ENCODE results near the gene GRIK4. TPM values are rescaled to one million over a fixed set of nuclear protein-coding genes. Genes with fewer than 3 reads are reported as not detected.

The GRIK4 gene
- total and polyA plus RNA-seq, 4 donors = 0.41 to 4.9 (median 1.7) TPM

DNA sequence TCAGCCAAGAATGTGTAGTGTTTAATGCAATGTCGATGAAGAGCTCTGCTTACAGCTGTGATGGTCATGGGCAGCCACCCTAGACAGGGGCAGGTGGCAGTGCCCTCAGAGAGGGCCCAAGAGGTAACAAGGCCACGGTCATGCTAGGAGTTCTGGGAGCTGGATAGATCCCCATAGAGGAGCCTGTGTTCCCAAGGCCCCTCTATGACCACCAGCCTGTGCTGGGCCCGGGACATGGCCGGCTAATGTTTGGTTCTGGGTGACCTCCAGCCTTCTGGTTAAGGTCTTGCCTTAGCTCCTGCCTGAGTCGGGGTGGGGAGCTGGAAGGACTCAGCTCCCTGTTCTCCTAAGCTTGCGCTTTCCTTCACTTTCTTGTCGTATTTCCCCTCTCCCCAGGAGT, 65.1 kb downstream of the GRIK4 start:
- ATAC-seq (ENCODE audit: insufficient read depth, low FRiP score) (no peak), DNase-seq (no peak)
- Histone ChIP-seq H3K9ac (ENCODE audit: insufficient read depth in 1 of 2, low read length in 2 of 2) (no peak overlapping the region), H3K36me3 (ENCODE audit: control insufficient read depth in 4 of 4, insufficient read depth in 4 of 4, low read length in 4 of 4) (no peaks in the 10 kb centered on the region), H3K4me3 (no peak overlapping the region), H3K27me3 (ENCODE audit: control insufficient read depth in 3 of 3, insufficient read depth in 3 of 3, low read length in 2 of 3) (peaks cover 0 to 7% (median 0%) of the 10 kb centered on the region in 3 donors), H3K27ac (ENCODE audit: low read depth in 1 of 2, low read length in 1 of 2) (no peak overlapping the region), H3K9me3 (ENCODE audit: control insufficient read depth in 4 of 4, insufficient read depth in 3 of 4, low read length in 3 of 4) (no peaks in the 10 kb centered on the region), H3K4me1 (ENCODE audit: control insufficient read depth in 5 of 5, insufficient read depth in 5 of 5, low read length in 5 of 5) (peaks cover 0 to 6% (median 0%) of the 10 kb centered on the region in 5 donors)
- TF ChIP-seq, protein P1, sequence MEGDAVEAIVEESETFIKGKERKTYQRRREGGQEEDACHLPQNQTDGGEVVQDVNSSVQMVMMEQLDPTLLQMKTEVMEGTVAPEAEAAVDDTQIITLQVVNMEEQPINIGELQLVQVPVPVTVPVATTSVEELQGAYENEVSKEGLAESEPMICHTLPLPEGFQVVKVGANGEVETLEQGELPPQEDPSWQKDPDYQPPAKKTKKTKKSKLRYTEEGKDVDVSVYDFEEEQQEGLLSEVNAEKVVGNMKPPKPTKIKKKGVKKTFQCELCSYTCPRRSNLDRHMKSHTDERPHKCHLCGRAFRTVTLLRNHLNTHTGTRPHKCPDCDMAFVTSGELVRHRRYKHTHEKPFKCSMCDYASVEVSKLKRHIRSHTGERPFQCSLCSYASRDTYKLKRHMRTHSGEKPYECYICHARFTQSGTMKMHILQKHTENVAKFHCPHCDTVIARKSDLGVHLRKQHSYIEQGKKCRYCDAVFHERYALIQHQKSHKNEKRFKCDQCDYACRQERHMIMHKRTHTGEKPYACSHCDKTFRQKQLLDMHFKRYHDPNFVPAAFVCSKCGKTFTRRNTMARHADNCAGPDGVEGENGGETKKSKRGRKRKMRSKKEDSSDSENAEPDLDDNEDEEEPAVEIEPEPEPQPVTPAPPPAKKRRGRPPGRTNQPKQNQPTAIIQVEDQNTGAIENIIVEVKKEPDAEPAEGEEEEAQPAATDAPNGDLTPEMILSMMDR (IDR thresholded peaks at IDR 0.05; ENCODE audit: control extremely low read depth, extremely low read depth) = no peak
- WGBS, 2 donors = 88% methylated on average over 7 of the region's 7 CpGs

DNA sequence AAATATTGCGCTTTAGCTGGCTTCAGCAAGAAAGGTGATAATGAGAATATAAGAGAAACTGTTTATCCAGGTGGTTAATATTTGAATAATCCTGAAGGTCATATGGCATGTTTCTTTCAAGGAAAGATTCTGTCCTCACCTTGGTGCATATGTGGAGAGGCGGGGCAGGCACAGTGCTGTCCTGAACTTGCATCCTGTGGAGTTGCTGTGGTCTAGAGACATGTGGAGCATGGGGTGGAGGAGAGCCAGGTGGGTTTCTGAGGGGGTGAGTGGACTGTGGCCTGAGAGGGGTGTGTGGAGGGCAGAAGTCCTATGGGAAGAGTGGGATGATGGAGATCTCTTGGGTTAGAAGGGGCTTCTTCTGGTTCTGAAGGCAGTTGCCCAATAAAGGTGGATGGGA, 65.5 kb downstream of the GRIK4 start:
- TF ChIP-seq, protein P1 (IDR thresholded peaks at IDR 0.05; ENCODE audit: control extremely low read depth, extremely low read depth) = no peak
- ATAC-seq (ENCODE audit: insufficient read depth, low FRiP score) (no peak), DNase-seq (no peak)
- H3K9me3 ChIP-seq (ENCODE audit: control insufficient read depth in 4 of 4, insufficient read depth in 3 of 4, low read length in 3 of 4) = no peaks in the 10 kb centered on the region
- no peak overlapping the region for H3K27ac ChIP-seq (ENCODE audit: low read depth in 1 of 2, low read length in 1 of 2)
- peaks cover 0 to 7% (median 0%) of the 10 kb centered on the region in 3 donors for H3K27me3 ChIP-seq (ENCODE audit: control insufficient read depth in 3 of 3, insufficient read depth in 3 of 3, low read length in 2 of 3)
- WGBS, 2 donors = 94 to 95% methylated on average over 2 of the region's 2 CpGs
- no peak overlapping the region for H3K4me3 ChIP-seq
- no peak overlapping the region for H3K9ac ChIP-seq (ENCODE audit: insufficient read depth in 1 of 2, low read length in 2 of 2)
- no peaks in the 10 kb centered on the region for H3K36me3 ChIP-seq (ENCODE audit: control insufficient read depth in 4 of 4, insufficient read depth in 4 of 4, low read length in 4 of 4)
- peaks cover 0 to 6% (median 0%) of the 10 kb centered on the region in 5 donors for H3K4me1 ChIP-seq (ENCODE audit: control insufficient read depth in 5 of 5, insufficient read depth in 5 of 5, low read length in 5 of 5)

DNA sequence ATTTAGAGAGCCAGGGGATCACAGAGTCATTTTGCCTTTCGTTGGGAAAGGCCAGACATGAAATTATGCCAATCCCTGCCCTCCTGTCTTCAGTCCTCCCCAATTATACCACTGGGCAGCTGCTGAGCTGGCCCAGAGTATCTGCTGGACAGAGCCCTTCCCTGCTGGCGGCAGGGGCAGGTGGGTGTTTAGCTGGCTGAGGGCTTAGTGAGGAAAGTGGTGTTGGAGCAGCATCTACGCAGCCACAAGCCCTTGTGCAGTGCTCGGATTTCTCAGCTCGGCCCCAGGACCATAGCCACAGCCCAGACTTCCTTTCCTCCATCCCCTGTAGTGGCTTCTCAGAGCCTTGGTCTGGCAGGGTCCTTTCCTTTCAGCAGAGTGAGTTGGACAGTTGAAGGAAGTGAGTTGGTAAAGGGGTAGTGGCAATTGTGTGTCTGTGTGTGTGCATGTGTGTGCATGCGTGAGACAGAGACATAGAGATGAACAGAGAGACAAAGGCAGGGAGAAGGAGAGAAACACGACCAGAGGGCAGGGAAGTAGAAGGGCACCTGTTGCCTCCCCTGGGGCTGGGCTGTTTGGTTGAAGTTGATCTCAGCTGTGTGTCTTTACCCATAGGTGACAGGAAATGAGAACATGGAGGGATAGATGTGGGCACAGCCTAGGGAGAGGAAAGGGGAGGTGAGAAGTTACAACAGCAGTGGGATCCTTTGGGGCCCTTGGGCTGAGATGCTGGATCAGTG, 66.2 kb downstream of the GRIK4 start:
- Histone ChIP-seq H3K4me3 (no peak overlapping the region), H3K4me1 (ENCODE audit: control insufficient read depth in 5 of 5, insufficient read depth in 5 of 5, low read length in 5 of 5) (peaks cover 0 to 6% (median 0%) of the 10 kb centered on the region in 5 donors), H3K9ac (ENCODE audit: insufficient read depth in 1 of 2, low read length in 2 of 2) (no peak overlapping the region), H3K27ac (ENCODE audit: low read depth in 1 of 2, low read length in 1 of 2) (no peak overlapping the region), H3K9me3 (ENCODE audit: control insufficient read depth in 4 of 4, insufficient read depth in 3 of 4, low read length in 3 of 4) (no peaks in the 10 kb centered on the region), H3K36me3 (ENCODE audit: control insufficient read depth in 4 of 4, insufficient read depth in 4 of 4, low read length in 4 of 4) (no peaks in the 10 kb centered on the region), H3K27me3 (ENCODE audit: control insufficient read depth in 3 of 3, insufficient read depth in 3 of 3, low read length in 2 of 3) (peaks cover 0 to 7% (median 0%) of the 10 kb centered on the region in 3 donors)
- DNase-seq (no peak), ATAC-seq (ENCODE audit: insufficient read depth, low FRiP score) (no peak)
- WGBS, 2 donors = 71 to 74% methylated on average over 7 of the region's 7 CpGs
- TF ChIP-seq, protein P1 (IDR thresholded peaks at IDR 0.05; ENCODE audit: control extremely low read depth, extremely low read depth) = no peak

Data from lung (tissue), 12 donors.